ENCODE data around the gene PEX7.

DNA sequence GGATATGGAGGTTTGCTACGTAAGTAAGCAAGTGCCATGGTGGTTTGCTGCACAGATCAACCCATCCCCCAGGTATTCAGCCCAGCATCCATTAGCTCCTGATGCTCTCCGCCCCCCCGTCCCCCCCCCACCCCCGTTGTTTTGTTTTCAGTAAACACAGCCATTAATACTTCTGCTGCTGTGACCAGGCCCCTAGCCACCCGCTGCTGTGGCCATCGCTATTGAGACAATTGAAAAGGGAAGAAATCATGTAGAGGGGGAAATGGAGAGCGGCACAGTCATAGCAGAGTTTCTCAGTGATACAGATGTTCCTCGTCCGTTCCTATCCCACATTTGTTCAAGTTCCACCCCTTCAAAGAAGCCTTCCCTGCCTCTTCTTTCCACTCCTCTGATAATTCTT lies 124.6 kb downstream of the PEX7 start:
- TF ChIP-seq, protein P1, sequence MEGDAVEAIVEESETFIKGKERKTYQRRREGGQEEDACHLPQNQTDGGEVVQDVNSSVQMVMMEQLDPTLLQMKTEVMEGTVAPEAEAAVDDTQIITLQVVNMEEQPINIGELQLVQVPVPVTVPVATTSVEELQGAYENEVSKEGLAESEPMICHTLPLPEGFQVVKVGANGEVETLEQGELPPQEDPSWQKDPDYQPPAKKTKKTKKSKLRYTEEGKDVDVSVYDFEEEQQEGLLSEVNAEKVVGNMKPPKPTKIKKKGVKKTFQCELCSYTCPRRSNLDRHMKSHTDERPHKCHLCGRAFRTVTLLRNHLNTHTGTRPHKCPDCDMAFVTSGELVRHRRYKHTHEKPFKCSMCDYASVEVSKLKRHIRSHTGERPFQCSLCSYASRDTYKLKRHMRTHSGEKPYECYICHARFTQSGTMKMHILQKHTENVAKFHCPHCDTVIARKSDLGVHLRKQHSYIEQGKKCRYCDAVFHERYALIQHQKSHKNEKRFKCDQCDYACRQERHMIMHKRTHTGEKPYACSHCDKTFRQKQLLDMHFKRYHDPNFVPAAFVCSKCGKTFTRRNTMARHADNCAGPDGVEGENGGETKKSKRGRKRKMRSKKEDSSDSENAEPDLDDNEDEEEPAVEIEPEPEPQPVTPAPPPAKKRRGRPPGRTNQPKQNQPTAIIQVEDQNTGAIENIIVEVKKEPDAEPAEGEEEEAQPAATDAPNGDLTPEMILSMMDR (conservative IDR thresholded peaks at IDR 0.05; ENCODE audit: low read length) = no peak
- TF ChIP-seq EZH2phosphoT487 (IDR thresholded peaks at IDR 0.05; ENCODE audit: borderline replicate concordance) = no peak

Measured in Loucy (cell line).